Epithelial cell of proximal tubule (primary cell): ENCODE data around the gene NPL. TPM values are rescaled to one million over a fixed set of nuclear protein-coding genes. Genes with fewer than 3 reads are reported as not detected.
A peak's percentile ranks its signal among the peaks of the same experiment; 100 is the strongest.

Source experiments
- DNase-seq: peaks from one replicate; pipeline ENCODE4 v3.0.0-alpha.2; 2011; ENCODE audit warnings: low read depth
- H3K4me3 ChIP-seq: 2 replicates; pipeline ENCODE4 v1.5.1; 2011; ENCODE audit warnings: low read depth, mild to moderate bottlenecking, low read length
- total RNA-seq: library from RNA; depleted of rRNA; stranded (reverse); fragments of >200 nt; gene quantifications from 2 replicates; pipeline ENCODE4 v1.2.3, GENCODE V29; 2015
- TF ChIP-seq, protein P1 (sequence below): conservative IDR thresholded peaks from 2 replicates; pipeline ENCODE4 v1.5.1; 2012; ENCODE audit warnings: low read depth, mild to moderate bottlenecking, low read length

NPL gene
- total RNA-seq, 1 donor from 2014 or later = 0.06 TPM

DNA sequence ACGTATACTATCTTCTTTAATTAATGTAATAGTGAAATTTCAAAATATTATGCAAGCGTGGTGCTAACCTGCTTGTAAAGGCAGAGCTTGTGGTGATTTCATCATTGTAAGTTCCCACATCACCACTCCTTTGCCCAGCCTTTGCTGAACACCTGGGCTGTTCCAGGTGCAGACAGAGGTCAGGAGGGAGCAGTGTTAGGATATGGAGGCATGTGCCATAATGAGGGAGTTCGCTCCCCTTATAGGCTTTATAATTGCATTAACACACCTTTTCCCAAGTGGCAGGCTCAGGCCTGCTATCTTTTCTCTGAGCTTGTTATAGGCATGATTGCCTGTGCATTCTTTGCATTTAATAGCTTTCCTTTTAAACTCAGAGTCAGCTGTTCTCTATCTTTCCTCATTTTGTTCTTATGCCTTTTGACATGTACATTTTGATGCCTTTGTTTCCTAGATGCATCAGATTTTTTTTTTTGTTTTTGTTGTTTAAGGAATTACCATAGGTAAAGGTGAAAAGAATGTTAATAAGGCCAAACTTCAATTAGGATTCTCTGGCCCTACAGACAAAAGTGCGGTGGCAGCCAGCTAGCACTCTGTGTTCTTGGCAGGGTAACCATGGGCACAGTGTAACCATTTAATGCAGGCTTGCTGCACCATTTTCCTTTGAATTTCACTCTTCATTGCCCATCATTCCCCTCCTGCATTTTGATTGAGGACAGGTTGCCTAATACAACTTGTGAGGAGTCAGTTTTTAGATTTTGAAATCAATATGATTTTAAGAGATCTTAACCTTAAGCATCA is 12.6 kb downstream of the NPL start:
- no peak overlapping the region for H3K4me3 ChIP-seq
- no peak for DNase-seq
- TF ChIP-seq, protein P1, sequence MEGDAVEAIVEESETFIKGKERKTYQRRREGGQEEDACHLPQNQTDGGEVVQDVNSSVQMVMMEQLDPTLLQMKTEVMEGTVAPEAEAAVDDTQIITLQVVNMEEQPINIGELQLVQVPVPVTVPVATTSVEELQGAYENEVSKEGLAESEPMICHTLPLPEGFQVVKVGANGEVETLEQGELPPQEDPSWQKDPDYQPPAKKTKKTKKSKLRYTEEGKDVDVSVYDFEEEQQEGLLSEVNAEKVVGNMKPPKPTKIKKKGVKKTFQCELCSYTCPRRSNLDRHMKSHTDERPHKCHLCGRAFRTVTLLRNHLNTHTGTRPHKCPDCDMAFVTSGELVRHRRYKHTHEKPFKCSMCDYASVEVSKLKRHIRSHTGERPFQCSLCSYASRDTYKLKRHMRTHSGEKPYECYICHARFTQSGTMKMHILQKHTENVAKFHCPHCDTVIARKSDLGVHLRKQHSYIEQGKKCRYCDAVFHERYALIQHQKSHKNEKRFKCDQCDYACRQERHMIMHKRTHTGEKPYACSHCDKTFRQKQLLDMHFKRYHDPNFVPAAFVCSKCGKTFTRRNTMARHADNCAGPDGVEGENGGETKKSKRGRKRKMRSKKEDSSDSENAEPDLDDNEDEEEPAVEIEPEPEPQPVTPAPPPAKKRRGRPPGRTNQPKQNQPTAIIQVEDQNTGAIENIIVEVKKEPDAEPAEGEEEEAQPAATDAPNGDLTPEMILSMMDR = no peak

DNA sequence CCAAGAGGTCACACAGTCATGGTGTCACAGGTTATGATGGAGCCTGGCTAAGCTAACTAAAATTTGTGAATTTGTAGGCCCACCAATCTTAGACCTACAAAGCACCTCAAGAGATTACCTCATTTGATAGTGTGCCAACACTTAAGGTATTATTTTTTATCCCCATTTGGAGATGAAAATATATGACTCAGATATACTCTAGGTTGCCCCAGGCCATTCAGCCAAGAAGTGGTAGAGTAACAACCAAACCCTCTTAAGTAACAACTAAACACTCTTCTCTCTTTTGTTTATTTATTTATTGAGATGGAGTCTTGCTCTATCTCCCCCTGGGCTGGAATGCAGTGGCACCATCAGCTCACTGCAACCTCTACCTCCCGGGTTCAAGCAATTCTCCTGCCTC is 14.3 kb downstream of the NPL start:
- DNase-seq = no peak
- no peak overlapping the region for H3K4me3 ChIP-seq
- TF ChIP-seq, protein P1 = no peak

DNA sequence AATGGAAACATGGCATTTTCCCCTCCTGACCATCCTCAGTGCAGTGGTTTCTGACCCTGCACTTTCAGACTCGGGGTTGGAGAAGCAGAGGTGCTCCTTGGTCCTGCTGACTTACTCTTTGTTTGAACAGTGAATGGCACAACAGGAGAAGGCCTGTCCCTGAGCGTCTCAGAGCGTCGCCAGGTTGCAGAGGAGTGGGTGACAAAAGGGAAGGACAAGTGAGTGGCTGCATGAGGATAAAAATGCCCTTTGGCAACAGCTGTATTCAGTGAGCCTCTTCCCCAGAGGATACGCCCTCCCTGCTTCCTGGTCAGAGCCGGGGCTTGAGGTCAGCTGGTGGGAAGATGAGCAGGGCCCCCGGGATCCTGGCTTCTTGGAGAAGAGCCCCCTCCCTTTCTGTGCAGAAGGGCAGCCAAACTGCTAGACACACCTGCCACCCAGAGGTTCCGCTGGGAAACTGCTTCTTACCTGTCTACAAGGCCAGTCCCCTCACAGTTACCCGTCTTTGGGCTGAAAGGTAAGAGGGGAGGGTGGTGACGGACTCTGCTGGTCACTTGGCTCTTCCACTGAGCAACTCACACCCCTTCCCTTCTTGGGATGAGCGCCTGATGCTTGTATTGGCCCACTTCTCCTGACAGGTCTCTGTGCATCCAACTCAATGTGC is 16.6 kb downstream of the NPL start:
- H3K4me3 ChIP-seq = no peak overlapping the region
- no peak for DNase-seq
- TF ChIP-seq, protein P1 = no peak

DNA sequence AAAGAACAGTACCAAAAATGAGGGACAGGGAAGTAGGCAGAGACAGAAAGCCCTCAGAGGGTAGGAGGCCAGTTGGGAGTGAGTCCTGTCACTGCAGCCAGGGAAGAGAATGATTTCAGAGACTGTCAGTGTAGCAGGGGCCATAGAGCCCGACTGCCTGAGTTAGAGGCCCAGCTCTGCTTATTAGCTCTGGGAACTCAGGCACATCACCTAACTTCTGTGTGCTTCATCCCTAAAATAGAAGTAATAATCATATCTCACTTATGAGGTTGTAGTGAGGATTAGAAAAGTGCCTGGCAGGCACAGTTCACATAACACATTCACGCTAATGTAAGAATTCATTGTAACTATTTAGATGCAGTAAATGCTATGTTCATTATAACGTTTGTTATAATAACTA is 18.3 kb downstream of the NPL start:
- no peak overlapping the region for H3K4me3 ChIP-seq
- TF ChIP-seq, protein P1 = no peak
- no peak for DNase-seq

DNA sequence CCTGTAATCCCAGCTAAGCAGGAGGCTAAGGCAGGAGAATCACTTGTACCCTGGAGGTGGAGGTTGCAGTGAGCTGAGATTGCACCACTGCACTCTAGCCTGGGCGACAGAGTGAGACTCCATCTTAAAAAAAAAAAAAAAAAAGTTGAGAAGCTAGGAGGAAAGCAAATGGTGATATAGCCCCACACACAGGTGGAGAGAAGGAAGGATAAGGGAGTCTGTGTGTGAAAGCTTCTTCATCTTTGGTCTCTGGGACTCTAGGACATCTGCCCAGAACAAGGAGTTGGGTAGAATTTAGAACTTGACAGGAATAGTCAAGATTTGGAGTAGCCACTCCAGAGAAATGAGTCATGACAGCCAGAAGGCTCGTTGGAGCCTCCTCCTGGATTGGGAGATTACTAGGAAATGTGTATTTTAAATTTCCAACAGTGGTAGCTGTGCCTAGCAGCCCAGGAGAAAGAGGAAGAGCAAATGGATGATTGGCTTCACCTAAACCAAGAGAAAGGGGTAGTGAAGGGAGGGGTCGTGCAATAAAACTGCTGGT is 19.9 kb downstream of the NPL start:
- TF ChIP-seq, protein P1 = no peak
- H3K4me3 ChIP-seq = no peak overlapping the region
- DNase-seq = no peak

DNA sequence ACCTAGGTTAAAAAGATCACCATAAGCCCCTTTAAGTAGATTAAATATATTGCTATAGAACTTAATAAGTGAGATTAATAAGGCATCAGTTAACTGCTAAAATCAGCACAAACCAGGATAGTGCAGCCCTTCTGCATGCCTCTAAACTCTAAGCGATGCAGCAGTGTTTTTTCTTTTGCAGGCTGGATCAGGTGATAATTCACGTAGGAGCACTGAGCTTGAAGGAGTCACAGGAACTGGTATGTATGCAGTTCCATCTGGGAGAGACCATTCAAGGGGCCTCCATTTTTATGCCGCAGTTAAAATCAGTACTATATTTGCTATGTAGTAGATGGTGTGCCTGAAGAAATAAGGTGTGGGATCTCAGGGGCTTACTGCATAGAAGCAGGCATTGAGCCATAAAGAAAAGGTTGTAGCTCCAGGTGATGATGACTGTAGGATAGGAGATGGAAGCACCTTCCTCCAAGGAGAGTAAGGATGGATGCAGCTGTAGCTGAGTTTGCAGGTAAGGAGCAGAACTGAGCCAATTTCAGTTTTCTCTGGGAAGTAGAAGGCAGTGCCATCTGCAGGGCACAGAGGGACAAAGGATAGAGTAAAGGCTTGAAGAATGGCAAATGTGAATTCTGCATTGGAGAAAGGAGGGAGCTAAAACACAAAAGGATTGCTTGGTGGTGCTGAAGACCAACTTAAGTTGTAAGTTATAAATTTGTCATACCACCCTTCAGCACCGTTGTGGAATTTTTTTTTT is 22.6 kb downstream of the NPL start:
- TF ChIP-seq, protein P1 = peak; percentile 37
- no peak for DNase-seq
- H3K4me3 ChIP-seq = no peak overlapping the region
